CD4-positive, alpha-beta memory T cell (primary cell): ENCODE measurements around the gene HTR1B. TPM values are rescaled to one million over a fixed set of nuclear protein-coding genes. Genes with fewer than 3 reads are reported as not detected.
A peak's percentile ranks its signal among the peaks of the same experiment; 100 is the strongest.

ENCODE experiments used
- CTCF ChIA-PET: fragments of 350-600 bp; sonication (Branson Sonifier 250); formaldehyde crosslinking; loops from one replicate; lab custom pipeline; 2021; ENCODE audit warnings: inconsistent platforms; ENCODE audit not compliant: partially characterized antibody; lab: Charles Lee
- POLR2A ChIA-PET: fragments of 350-600 bp; sonication (Branson Sonifier 250); formaldehyde crosslinking; loops from one replicate; lab custom pipeline; 2021; ENCODE audit not compliant: partially characterized antibody; lab: Charles Lee
- DNase-seq, 5 donors: peaks; one replicate each; pipeline versions ENCODE4 v3.0.0 to v3.0.0-alpha.2; 2020 to 2022; ENCODE audit warnings: mixed read lengths in 1 of 5
- H3K27ac ChIP-seq: one replicate; pipeline ENCODE4 v1.7.0; 2013; ENCODE audit warnings: low read depth, low read length
- H3K27me3 ChIP-seq: 2 replicates; pipeline ENCODE4 v1.7.0; 2013; ENCODE audit warnings: mild to moderate bottlenecking, low read length, moderate library complexity; ENCODE audit not compliant: insufficient read depth
- H3K36me3 ChIP-seq: 2 replicates; pipeline ENCODE4 v1.7.0; 2013; ENCODE audit warnings: mild to moderate bottlenecking, low read length, moderate library complexity; ENCODE audit not compliant: insufficient read depth
- H3K4me1 ChIP-seq: 2 replicates; pipeline ENCODE4 v1.7.0; 2013; ENCODE audit warnings: mild to moderate bottlenecking, low read length, moderate library complexity; ENCODE audit not compliant: insufficient read depth
- H3K4me3 ChIP-seq, 2 donors: one replicate each; pipeline ENCODE4 v1.7.0; 2013; ENCODE audit warnings: low read length in 2 of 2, mild to moderate bottlenecking in 1 of 2
- H3K9me3 ChIP-seq, 2 donors: one replicate each; pipeline ENCODE4 v1.7.0; 2013; ENCODE audit warnings: low read length in 2 of 2, control low read depth in 1 of 2; ENCODE audit not compliant: control insufficient read depth in 1 of 2
- H3K27ac Mint-ChIP-seq, 7 donors: one replicate each; pipeline ENCODE4 v1.8.0; 2020 to 2021; ENCODE audit warnings: mixed read lengths in 7 of 7, mild to moderate bottlenecking in 6 of 7, inconsistent platforms in 3 of 7, moderate library complexity in 3 of 7
- H3K27me3 Mint-ChIP-seq, 2 donors: one replicate each; pipeline ENCODE4 v1.8.0; 2020 to 2021; ENCODE audit warnings: mixed read lengths in 2 of 2
- H3K36me3 Mint-ChIP-seq, 2 donors: one replicate each; pipeline ENCODE4 v1.8.0; 2020 to 2021; ENCODE audit warnings: mixed read lengths in 2 of 2, inconsistent platforms in 1 of 2, mild to moderate bottlenecking in 1 of 2
- H3K4me1 Mint-ChIP-seq, 4 donors: one replicate each; pipeline ENCODE4 v1.8.0; 2020 to 2021; ENCODE audit warnings: mixed read lengths in 4 of 4, mild to moderate bottlenecking in 1 of 4
- H3K4me3 Mint-ChIP-seq, 8 donors: one replicate each; pipeline ENCODE4 v1.8.0; 2020 to 2021; ENCODE audit warnings: mixed read lengths in 8 of 8, mild to moderate bottlenecking in 7 of 8, moderate library complexity in 6 of 8, inconsistent platforms in 3 of 8
- H3K9me3 Mint-ChIP-seq, 8 donors: one replicate each; pipeline ENCODE4 v1.8.0; 2020 to 2021; ENCODE audit warnings: mixed read lengths in 8 of 8, mild to moderate bottlenecking in 5 of 8, inconsistent platforms in 3 of 8, moderate library complexity in 1 of 8
- intact Hi-C: fragments of 100-400 bp; cut with micrococcal nuclease; formaldehyde crosslinking; loops from one replicate; pipeline ENCODE4 v1.15.1; 2023
- polyA plus RNA-seq, 2 donors: library from polyadenylated mRNA; unstranded; fragments of 300-500 nt; fragmentation: Illumina TruSeq; gene quantifications; one replicate each; pipeline ENCODE4 v1.2.3, GENCODE V29; 2021
- total RNA-seq, 2 experiments: library from RNA; stranded (reverse); gene quantifications; one replicate each; pipeline ENCODE4 v1.2.3, GENCODE V29; 2021

The HTR1B gene
- total and polyA plus RNA-seq, 4 experiments from 2014 or later, result not detected

- Histone ChIP-seq H3K27me3 (no peaks in the 10 kb centered on the region), H3K4me1 (no peaks in the 10 kb centered on the region), H3K4me3 (no peak overlapping the region), H3K27ac (no peak overlapping the region), H3K9me3 (no peaks in the 10 kb centered on the region), H3K36me3 (no peaks in the 10 kb centered on the region)
- intact Hi-C loops, result no loop called here
- POLR2A ChIA-PET, result no interaction called here
- peaks cover 0 to 2% (median 0%) of the 10 kb centered on the region in 8 donors for H3K9me3 Mint-ChIP-seq
- no peak overlapping the region for H3K27ac Mint-ChIP-seq
- H3K36me3 Mint-ChIP-seq, result no peaks in the 10 kb centered on the region
- peaks cover 0 to under 1% of the 10 kb centered on the region in 2 donors for H3K27me3 Mint-ChIP-seq
- H3K4me3 Mint-ChIP-seq, result peak overlapping the region in 5 of 8 donors; percentile 45 to 81 (median 74)
- DNase-seq, result no peak
- CTCF ChIA-PET, result no interaction called here
- peaks cover 10 to 16% (median 14%) of the 10 kb centered on the region in 4 donors for H3K4me1 Mint-ChIP-seq
These were observed 11.7 kb upstream of the HTR1B start for GRCh38 chr6:77474973-77475372.

- Histone ChIP-seq H3K27ac (no peak overlapping the region), H3K27me3 (no peaks in the 10 kb centered on the region), H3K4me1 (no peaks in the 10 kb centered on the region), H3K4me3 (no peak overlapping the region), H3K36me3 (no peaks in the 10 kb centered on the region), H3K9me3 (no peaks in the 10 kb centered on the region)
- intact Hi-C loops, result no loop called here
- Mint-ChIP-seq H3K27ac (peak overlapping the region in 4 of 7 donors; percentile 20 to 42 (median 30)), H3K4me3 (peak overlapping the region; percentile 45 to 81 (median 70)), H3K27me3 (no peaks in the 10 kb centered on the region), H3K36me3 (no peaks in the 10 kb centered on the region), H3K4me1 (peaks cover 10 to 16% (median 14%) of the 10 kb centered on the region in 4 donors), H3K9me3 (peaks cover 0 to 2% (median 0%) of the 10 kb centered on the region in 8 donors)
- ChIA-PET POLR2A (no interaction called here), CTCF (no interaction called here)
- no peak for DNase-seq
These were observed 11.1 kb upstream of the HTR1B start for GRCh38 chr6:77474286-77474956.

- peaks cover 9% of the 10 kb centered on the region for H3K4me1 ChIP-seq
- H3K9me3 Mint-ChIP-seq, result peaks cover 0 to 4% (median 0%) of the 10 kb centered on the region in 8 donors
- no peaks in the 10 kb centered on the region for H3K36me3 ChIP-seq
- peaks cover under 1 to 2% of the 10 kb centered on the region in 2 donors for H3K27me3 Mint-ChIP-seq
- H3K9me3 ChIP-seq, result no peaks in the 10 kb centered on the region
- H3K27me3 ChIP-seq, result no peaks in the 10 kb centered on the region
- H3K4me1 Mint-ChIP-seq, result peaks cover 16 to 24% (median 20%) of the 10 kb centered on the region in 4 donors
- no peak overlapping the region for H3K4me3 ChIP-seq
- intact Hi-C loops, result no loop called here
- ChIA-PET CTCF (interaction anchor here (0.7 to 1.9 kb wide), 2 partner anchors 13 to 14 kb away, joined by 3 to 4 read pairs; no protein-coding TSS in a partner anchor), POLR2A (no interaction called here)
- H3K27ac ChIP-seq, result no peak overlapping the region
- no peak overlapping the region for H3K4me3 Mint-ChIP-seq
- H3K36me3 Mint-ChIP-seq, result no peaks in the 10 kb centered on the region
- H3K27ac Mint-ChIP-seq, result no peak overlapping the region
- no peak for DNase-seq
These were observed 7.7 kb upstream of the HTR1B start for GRCh38 chr6:77470983-77471382.

- intact Hi-C loops, result no loop called here
These were observed 5.6 kb upstream of the HTR1B start for GRCh38 chr6:77468939-77469338.

GRCh38 chr6:77466451-77467437 is 3.5 kb upstream of the HTR1B start:
- DNase-seq, result peak in 3 of 5 donors; percentile 6 to 15 (median 11)
- H3K36me3 Mint-ChIP-seq, result peaks cover 0 to 14% of the 10 kb centered on the region in 2 donors
- no peaks in the 10 kb centered on the region for H3K36me3 ChIP-seq
- peak overlapping the region; percentile 85 to 96 (median 88) for H3K4me3 Mint-ChIP-seq
- peaks cover 0 to 16% (median 5%) of the 10 kb centered on the region in 8 donors for H3K9me3 Mint-ChIP-seq
- H3K27me3 ChIP-seq, result peaks cover 14% of the 10 kb centered on the region
- intact Hi-C loops, result loop anchor here (2.0 kb wide), 1 partner anchor 1146 kb away; no protein-coding TSS in a partner anchor
- ChIA-PET POLR2A (no interaction called here), CTCF (no interaction called here)
- peaks cover 29 to 31% of the 10 kb centered on the region in 2 donors for H3K27me3 Mint-ChIP-seq
- peak overlapping the region in 4 of 7 donors; percentile 1 to 79 (median 46) for H3K27ac Mint-ChIP-seq
- no peak overlapping the region for H3K27ac ChIP-seq
- H3K4me1 Mint-ChIP-seq, result peaks cover 12 to 42% (median 24%) of the 10 kb centered on the region in 4 donors
- peaks cover 9% of the 10 kb centered on the region for H3K4me1 ChIP-seq
- no peaks in the 10 kb centered on the region for H3K9me3 ChIP-seq
- H3K4me3 ChIP-seq, result peak overlapping the region; percentile 33 to 42

More at GRCh38 chr6:77468939-77469338, 5.6 kb upstream of the HTR1B start:
- POLR2A ChIA-PET, result no interaction called here
- H3K4me1 ChIP-seq, result peaks cover 9% of the 10 kb centered on the region
- peaks cover 3% of the 10 kb centered on the region for H3K27me3 ChIP-seq
- no peak overlapping the region for H3K4me3 Mint-ChIP-seq
- peaks cover 0 to 7% (median 4%) of the 10 kb centered on the region in 8 donors for H3K9me3 Mint-ChIP-seq
- no peak overlapping the region for H3K27ac ChIP-seq
- CTCF ChIA-PET, result no interaction called here
- H3K9me3 ChIP-seq, result no peaks in the 10 kb centered on the region
- no peaks in the 10 kb centered on the region for H3K36me3 ChIP-seq
- DNase-seq, result no peak
- peaks cover 17 to 19% of the 10 kb centered on the region in 2 donors for H3K27me3 Mint-ChIP-seq
- no peak overlapping the region for H3K27ac Mint-ChIP-seq
- H3K4me1 Mint-ChIP-seq, result peaks cover 12 to 24% (median 19%) of the 10 kb centered on the region in 4 donors
- H3K36me3 Mint-ChIP-seq, result peaks cover 0 to 9% of the 10 kb centered on the region in 2 donors
- no peak overlapping the region for H3K4me3 ChIP-seq

GRCh38 chr6:77466055-77466450 is 2.8 kb upstream of the HTR1B start:
- Histone ChIP-seq H3K36me3 (no peaks in the 10 kb centered on the region), H3K27me3 (peaks cover 14% of the 10 kb centered on the region), H3K27ac (no peak overlapping the region), H3K4me1 (peaks cover 9% of the 10 kb centered on the region), H3K9me3 (no peaks in the 10 kb centered on the region), H3K4me3 (peak overlapping the region; percentile 33 to 42)
- intact Hi-C loops, result loop anchor here (2.0 kb wide), 1 partner anchor 1147 kb away; no protein-coding TSS in a partner anchor
- peaks cover 31 to 32% of the 10 kb centered on the region in 2 donors for H3K27me3 Mint-ChIP-seq
- peak in 2 of 5 donors; percentile 8 to 12 for DNase-seq
- ChIA-PET POLR2A (no interaction called here), CTCF (no interaction called here)
- H3K27ac Mint-ChIP-seq, result peak overlapping the region in 4 of 7 donors; percentile 28 to 64 (median 48)
- H3K9me3 Mint-ChIP-seq, result peaks cover 0 to 16% (median 5%) of the 10 kb centered on the region in 8 donors
- H3K36me3 Mint-ChIP-seq, result peaks cover 0 to 14% of the 10 kb centered on the region in 2 donors
- peaks cover 12 to 42% (median 24%) of the 10 kb centered on the region in 4 donors for H3K4me1 Mint-ChIP-seq
- peak overlapping the region; percentile 85 to 96 (median 88) for H3K4me3 Mint-ChIP-seq
